IMR-90 (cell line): Measurements from ENCODE around the gene OPCML. TPM values are rescaled to one million over a fixed set of nuclear protein-coding genes. Genes with fewer than 3 reads are reported as not detected.

Experiments used
- ATAC-seq: fragments of 200-7000 bp; cut with Tn5 transposase; 2 replicates; pipeline ENCODE4 v1.9.1; 2020; ENCODE audit warnings: low read depth, mild to moderate bottlenecking, moderate library complexity
- BruUV-seq: library from RNA; stranded (reverse); fragments of 400-500 nt; replicated peaks from 2 replicates; lab custom pipeline; 2021; lab: Mats Ljungman, UMichigan
- CTCF ChIA-PET: fragments of 300-600 bp; formaldehyde crosslinking; extraction: SDS; loops from one replicate; lab custom pipeline; 2021; ENCODE audit warnings: antibody characterized with exemption; lab: Yijun Ruan, JAX
- POLR2A ChIA-PET: fragments of 300-600 bp; sonication (Branson Sonifier 250); formaldehyde crosslinking; loops from one replicate; lab custom pipeline; 2022; ENCODE audit warnings: antibody characterized with exemption; ENCODE audit not compliant: unreplicated experiment; lab: Charles Lee
- DNase-seq: peaks from one replicate; pipeline ENCODE4 v3.0.0; 2013
- H2AFZ ChIP-seq: replicated peaks from 2 replicates; pipeline ENCODE3; 2013; ENCODE audit warnings: low read length, mild to moderate bottlenecking; ENCODE audit not compliant: poor library complexity
- H2AK5ac ChIP-seq: 2 replicates; pipeline ENCODE4 v1.6.1; 2013; ENCODE audit warnings: low read depth, low read length, inconsistent platforms
- H2AK9ac ChIP-seq: replicated peaks from 2 replicates; pipeline ENCODE3; 2013; ENCODE audit warnings: mild to moderate bottlenecking, low read depth, low read length, moderate library complexity; ENCODE audit not compliant: poor library complexity
- H2BK120ac ChIP-seq: 2 replicates; pipeline ENCODE4 v1.6.1; 2013; ENCODE audit warnings: low read depth, low read length, inconsistent platforms
- H2BK15ac ChIP-seq: 3 replicates; pipeline ENCODE4 v1.6.1; 2013; ENCODE audit warnings: low read depth, low read length, inconsistent platforms
- H2BK20ac ChIP-seq: 2 replicates; pipeline ENCODE4 v1.6.1; 2013; ENCODE audit warnings: low read depth, mild to moderate bottlenecking, inconsistent platforms, low read length, moderate library complexity
- H2BK5ac ChIP-seq: 2 replicates; pipeline ENCODE4 v1.6.1; 2013; ENCODE audit warnings: mild to moderate bottlenecking, low read depth, low read length, inconsistent platforms; ENCODE audit not compliant: poor library complexity, severe bottlenecking
- H3K14ac ChIP-seq: replicated peaks from 2 replicates; pipeline ENCODE4 v1.6.1; 2013; ENCODE audit warnings: low read depth, low read length, inconsistent platforms
- H3K18ac ChIP-seq: 2 replicates; pipeline ENCODE4 v1.6.1; 2013; ENCODE audit warnings: low read depth, low read length, control low read depth
- H3K23ac ChIP-seq: 2 replicates; pipeline ENCODE4 v1.6.1; 2013; ENCODE audit warnings: low read depth, low read length, inconsistent platforms
- H3K27ac ChIP-seq: 2 replicates; pipeline ENCODE4 v1.5.1; 2013; ENCODE audit warnings: mild to moderate bottlenecking, control low read depth, low read length; ENCODE audit not compliant: insufficient read depth
- H3K27me3 ChIP-seq: 2 replicates; pipeline ENCODE4 v1.6.1; 2013; ENCODE audit warnings: low read length; ENCODE audit not compliant: control insufficient read depth, insufficient read depth
- H3K36me3 ChIP-seq: 2 replicates; pipeline ENCODE4 v1.6.1; 2013; ENCODE audit warnings: low read length, mixed read lengths; ENCODE audit not compliant: control insufficient read depth, insufficient read depth
- H3K4ac ChIP-seq: 2 replicates; pipeline ENCODE4 v1.6.1; 2013; ENCODE audit warnings: low read depth, low read length, inconsistent platforms
- H3K4me1 ChIP-seq: 2 replicates; pipeline ENCODE4 v1.6.1; 2013; ENCODE audit warnings: low read length, mixed read lengths; ENCODE audit not compliant: control insufficient read depth, insufficient read depth
- H3K4me2 ChIP-seq: 2 replicates; pipeline ENCODE4 v1.6.1; 2013; ENCODE audit warnings: low read depth, mild to moderate bottlenecking, control low read depth, low read length, moderate library complexity
- H3K4me3 ChIP-seq: 2 replicates; pipeline ENCODE4 v1.5.1; 2013; ENCODE audit warnings: low read depth, mild to moderate bottlenecking, control low read depth, low read length, moderate library complexity; ENCODE audit not compliant: insufficient read depth
- H3K56ac ChIP-seq: 2 replicates; pipeline ENCODE4 v1.6.1; 2013; ENCODE audit warnings: low read length, inconsistent platforms; ENCODE audit not compliant: insufficient read depth; ENCODE audit errors: extremely low read depth
- H3K79me1 ChIP-seq, 2 experiments: 2 replicates each; pipeline ENCODE4 v1.6.1; 2013; ENCODE audit warnings: low read length in 2 of 2, inconsistent platforms in 1 of 2, low read depth in 1 of 2
- H3K9ac ChIP-seq: 2 replicates; pipeline ENCODE4 v1.6.1; 2013; ENCODE audit warnings: low read depth, low read length, control low read depth
- H3K9me1 ChIP-seq: 2 replicates; pipeline ENCODE4 v1.6.1; 2013; ENCODE audit warnings: low read length, inconsistent platforms; ENCODE audit not compliant: insufficient read depth
- H3K9me3 ChIP-seq: 2 replicates; pipeline ENCODE4 v1.6.1; 2013; ENCODE audit warnings: low read length; ENCODE audit not compliant: control insufficient read depth, insufficient read depth
- H4K20me1 ChIP-seq: 2 replicates; pipeline ENCODE4 v1.6.1; 2013; ENCODE audit warnings: low read length, inconsistent platforms; ENCODE audit not compliant: insufficient read depth
- H4K5ac ChIP-seq: 2 replicates; pipeline ENCODE4 v1.6.1; 2013; ENCODE audit warnings: mild to moderate bottlenecking, low read depth, low read length, control low read depth
- H4K8ac ChIP-seq, 2 experiments: 2 replicates each; pipeline ENCODE4 v1.6.1; 2013; ENCODE audit warnings: low read depth in 2 of 2, low read length in 2 of 2, control low read depth in 1 of 2, inconsistent platforms in 1 of 2
- H4K91ac ChIP-seq: 2 replicates; pipeline ENCODE4 v1.6.1; 2013; ENCODE audit warnings: low read depth, low read length, inconsistent platforms; ENCODE audit not compliant: insufficient read depth
- BHLHE40 ChIP-seq: fragments of 150-350 bp; IDR thresholded peaks from 2 replicates; pipeline ENCODE4 v1.6.1; 2016; ENCODE audit warnings: mild to moderate bottlenecking, low read depth, low read length
- CEBPB ChIP-seq: IDR thresholded peaks from 2 replicates; pipeline ENCODE4 v1.6.1; 2012; ENCODE audit warnings: low read depth, low read length, improper control_type of control experiment
- MAZ ChIP-seq: IDR thresholded peaks from 2 replicates; pipeline ENCODE4 v1.6.1; 2012; ENCODE audit warnings: low read depth, mild to moderate bottlenecking, low read length, improper control_type of control experiment, moderate library complexity, borderline replicate concordance
- MXI1 ChIP-seq: IDR thresholded peaks from 2 replicates; pipeline ENCODE4 v1.6.1; 2012; ENCODE audit warnings: low read depth, mild to moderate bottlenecking, low read length, moderate library complexity, borderline replicate concordance
- NFE2L2 ChIP-seq: fragments of 150-350 bp; IDR thresholded peaks from 2 replicates; pipeline ENCODE4 v1.6.1; 2016; ENCODE audit warnings: low read depth, mild to moderate bottlenecking, low read length
- POLR2A ChIP-seq: IDR thresholded peaks from 2 replicates; pipeline ENCODE4 v1.6.1; 2012; ENCODE audit warnings: mild to moderate bottlenecking, low read depth, low read length
- RCOR1 ChIP-seq: IDR thresholded peaks from 2 replicates; pipeline ENCODE4 v1.6.1; 2012; ENCODE audit warnings: mild to moderate bottlenecking, low read length, improper control_type of control experiment; ENCODE audit not compliant: insufficient replicate concordance
- WGBS, 2 experiments: methylation state at CpG; one replicate each; pipeline versions ENCODE4 v1.1.5 to v1.1.7; 2013; ENCODE audit warnings: missing lambda C conversion rate in 2 of 2; ENCODE audit not compliant: insufficient read length in 1 of 2; ENCODE audit errors: extremely low coverage in 2 of 2; 5-methylcytosine and 5-hydroxymethylcytosine counted together
- dilution Hi-C: fragments of 300-500 bp; cut with HindIII; formaldehyde crosslinking; loops from one replicate; pipeline ENCODE4 v1.14.3; 2018; ENCODE audit warnings: low sequenced_read_pairs; ENCODE audit not compliant: unreplicated experiment
- in situ Hi-C: fragments of 300-500 bp; cut with MboI; formaldehyde crosslinking; loops from 3 replicates; pipeline ENCODE4 v1.14.3; 2019; ENCODE audit warnings: low sequenced_read_pairs, inconsistent platforms, mixed read lengths
- intact Hi-C: fragments of 100-400 bp; cut with micrococcal nuclease; formaldehyde crosslinking; loops from 2 replicates; pipeline ENCODE4 v1.10.0; 2022
- polyA plus RNA-seq, 3 experiments: library from polyadenylated mRNA; depleted of rRNA; stranded (reverse); fragments of >200 nt; gene quantifications; 2 replicates each; pipeline ENCODE4 v1.2.3, GENCODE V29; 2012; ENCODE audit warnings: low replicate concordance in 1 of 3
- total RNA-seq: library from RNA; depleted of rRNA; stranded (reverse); fragments of >200 nt; gene quantifications from 2 replicates; pipeline ENCODE4 v1.2.3, GENCODE V29; 2012

OPCML gene
- total and polyA plus RNA-seq, 2 of the 4 experiments (the other 2 are of a cell fraction), result under 0.01 to 2.6 TPM

DNA sequence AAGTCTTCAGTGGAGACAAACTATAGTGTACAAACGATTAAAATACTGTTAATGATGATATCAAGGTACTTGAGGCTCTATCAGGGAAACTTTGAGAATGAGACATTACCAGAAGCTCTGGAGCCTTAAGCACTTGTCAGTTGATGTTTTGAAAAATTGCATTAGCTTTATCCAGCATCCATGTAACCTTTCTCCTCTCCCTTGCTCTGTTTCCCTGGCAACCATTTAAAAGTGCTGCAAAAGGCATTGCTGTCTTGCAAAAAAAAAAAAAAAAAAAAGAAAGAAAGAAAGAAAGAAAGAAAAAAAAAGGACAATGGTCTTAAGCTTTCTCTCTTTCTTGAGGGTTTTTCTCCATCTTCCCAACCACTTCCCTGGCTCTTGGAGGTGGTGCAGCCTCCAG lies 787.0 kb downstream of the OPCML start:
- H3K4me1 ChIP-seq, result peaks cover 4% of the 10 kb centered on the region; the same call in 1 of the 2 replicates
- in situ Hi-C loops (no loop called here), intact Hi-C loops (no loop called here), dilution Hi-C loops (no loop called here)
- no peak overlapping the region for H3K4me2 ChIP-seq
- H4K8ac ChIP-seq, result peak overlapping the region in 1 of 2 experiments; percentile 82; a peak in 2 of 4 replicates
- H2BK5ac ChIP-seq, result no peak overlapping the region
- no peaks in the 10 kb centered on the region for H3K9me3 ChIP-seq
- H3K27me3 ChIP-seq, result no peaks in the 10 kb centered on the region
- H4K5ac ChIP-seq, result peak overlapping the region; percentile 20; the same call in 1 of the 2 replicates
- H3K18ac ChIP-seq, result no peak overlapping the region
- H2AFZ ChIP-seq, result no peak overlapping the region
- no peak overlapping the region for H2BK20ac ChIP-seq
- H2AK9ac ChIP-seq, result no peak overlapping the region
- no peak overlapping the region for H3K56ac ChIP-seq
- no peak overlapping the region for H3K23ac ChIP-seq
- no peak for ATAC-seq
- no peaks in the 10 kb centered on the region for H3K9me1 ChIP-seq
- no peak overlapping the region for H4K91ac ChIP-seq
- peak overlapping the region; percentile 37; the same call in 1 of the 2 replicates for H3K4ac ChIP-seq
- no peaks in the 10 kb centered on the region for H4K20me1 ChIP-seq
- H3K27ac ChIP-seq, result no peak overlapping the region
- BruUV-seq, result no TSS peak
- CTCF ChIA-PET, result interaction anchor here (1.0 kb wide), 1 partner anchor 127 kb away, joined by 3 read pairs; no protein-coding TSS in a partner anchor
- H3K4me3 ChIP-seq, result no peak overlapping the region
- H2BK120ac ChIP-seq, result no peak overlapping the region
- no peaks in the 10 kb centered on the region for H3K79me1 ChIP-seq
- no peak overlapping the region for H2AK5ac ChIP-seq
- no peak overlapping the region for H3K14ac ChIP-seq
- no peak overlapping the region for H3K9ac ChIP-seq
- no CpG with 5 or more reads among the region's 1 CpG for WGBS, 2 experiments
- H3K36me3 ChIP-seq, result no peaks in the 10 kb centered on the region
- no peak for DNase-seq
- TF ChIP-seq RCOR1, result no peak
- no peak for TF ChIP-seq MAZ
- no peak for TF ChIP-seq BHLHE40
- TF ChIP-seq POLR2A, result no peak
- TF ChIP-seq CEBPB, result no peak
- TF ChIP-seq NFE2L2, result no peak
- TF ChIP-seq MXI1, result no peak
- POLR2A ChIA-PET, result no interaction called here
- peak overlapping the region; percentile 11; the same call in 1 of the 3 replicates for H2BK15ac ChIP-seq
